ENCODE data around the gene PORCN. TPM values are rescaled to one million over a fixed set of nuclear protein-coding genes. Genes with fewer than 3 reads are reported as not detected.

The PORCN gene
- total and polyA plus RNA-seq, 2 of the 13 experiments (the other 11 are each of a cell fraction or from before 2014, with no cell fraction given), result 3.9 to 5.8 TPM

DNA sequence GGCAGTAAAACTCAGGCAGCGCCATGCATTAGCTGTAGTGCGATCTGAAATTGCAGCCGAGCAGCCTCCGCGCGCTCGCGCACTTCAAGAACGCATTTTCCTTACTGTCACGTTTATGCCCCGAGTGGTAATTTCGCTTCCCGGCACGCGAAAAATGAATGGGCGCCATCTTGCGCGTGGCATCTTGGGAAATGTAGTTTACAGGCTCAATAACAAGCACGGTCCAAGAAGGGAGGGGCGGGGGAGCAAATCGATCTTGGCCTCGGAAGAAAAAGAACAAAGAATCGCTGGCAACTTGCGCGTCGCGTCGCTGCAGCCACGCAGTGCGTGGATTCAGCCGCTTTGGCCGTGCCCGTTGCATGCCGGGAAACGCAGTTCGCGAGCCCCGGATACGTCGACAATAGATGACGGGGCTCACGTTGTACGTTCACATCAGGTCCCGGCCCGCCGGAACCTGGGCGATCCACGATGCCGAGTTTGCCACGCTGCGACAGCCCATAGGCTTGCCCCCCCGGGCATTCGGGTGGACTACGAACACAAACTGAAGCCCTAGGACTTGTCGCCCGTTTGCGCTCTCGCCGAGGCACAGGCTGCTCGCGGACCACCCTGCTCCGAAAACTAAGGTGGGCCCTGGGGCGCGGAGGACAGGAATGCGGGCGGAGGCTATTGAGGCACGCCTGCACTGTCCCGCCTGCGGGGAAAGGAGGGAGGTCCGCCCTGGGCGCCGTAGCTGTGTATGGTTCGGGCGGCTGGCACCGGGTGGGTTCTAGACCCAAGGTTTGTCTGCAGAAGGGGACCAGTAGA lies 32.8 kb upstream of the PORCN start, which contains the start of gene FTSJ1 (continued):
- TF ChIP-seq CTCF (CRISPR knock-in tag; IDR thresholded peaks at IDR 0.05), result 0 out of 2 replicates have a peak, but pooled peaks have one; percentile 8
- TF ChIP-seq SIN3B (IDR thresholded peaks at IDR 0.05; ENCODE audit: low read length), result no peak
- TF ChIP-seq NFRKB (IDR thresholded peaks at IDR 0.05), result no peak
- TF ChIP-seq DR1 (CRISPR knock-in tag; IDR thresholded peaks at IDR 0.05), result no peak
- no peak for TF ChIP-seq ZNF703 (CRISPR knock-in tag; IDR thresholded peaks at IDR 0.05; ENCODE audit: borderline replicate concordance)
- TF ChIP-seq WIZ (CRISPR knock-in tag; IDR thresholded peaks at IDR 0.05), result no peak
- no peak for TF ChIP-seq DBP (CRISPR knock-in tag; IDR thresholded peaks at IDR 0.05; ENCODE audit: not compliant biosample characterization)
- TF ChIP-seq ZNF704 (CRISPR knock-in tag; IDR thresholded peaks at IDR 0.05; ENCODE audit: borderline replicate concordance), result peak; percentile 52; the same call in 1 of the 2 replicates
- TF ChIP-seq ZNF251 (CRISPR knock-in tag; IDR thresholded peaks at IDR 0.05), result no peak
- TF ChIP-seq THYN1 (CRISPR knock-in tag; IDR thresholded peaks at IDR 0.05; ENCODE audit: borderline replicate concordance, low read depth), result no peak
- TF ChIP-seq ZNF333 (CRISPR knock-in tag; IDR thresholded peaks at IDR 0.05; ENCODE audit: borderline replicate concordance), result no peak
- no peak for TF ChIP-seq SP4 (CRISPR knock-in tag; IDR thresholded peaks at IDR 0.05)
- TF ChIP-seq AKAP8 (CRISPR knock-in tag; IDR thresholded peaks at IDR 0.05), result no peak
- TF ChIP-seq SMAD3 (CRISPR knock-in tag; IDR thresholded peaks at IDR 0.05), result no peak
- 0 out of 2 replicates have a peak, but pooled peaks have one; percentile 29 for TF ChIP-seq ZNF160 (CRISPR knock-in tag; IDR thresholded peaks at IDR 0.05)
- peak; percentile 49; the same call in 1 of the 2 replicates for TF ChIP-seq ZNF142 (CRISPR knock-in tag; IDR thresholded peaks at IDR 0.05)
- TF ChIP-seq SRSF1 (optimal IDR thresholded peaks at IDR 0.05; ENCODE audit: low read depth, low read length), result no peak
- TF ChIP-seq SMC3 (IDR thresholded peaks at IDR 0.05; ENCODE audit: low read length), result no peak
- peak; percentile 52; the same call in 1 of the 2 replicates for TF ChIP-seq KAT8 (CRISPR knock-in tag; IDR thresholded peaks at IDR 0.05)

All from HepG2 (cell line).